Measurements from ENCODE around the gene COLGALT1. TPM values are rescaled to one million over a fixed set of nuclear protein-coding genes. Genes with fewer than 3 reads are reported as not detected.

The COLGALT1 gene
- total and polyA plus RNA-seq, 2 of the 8 experiments (the other 6 are each of a cell fraction or from before 2014, with no cell fraction given): 44.7 to 58.1 TPM

DNA sequence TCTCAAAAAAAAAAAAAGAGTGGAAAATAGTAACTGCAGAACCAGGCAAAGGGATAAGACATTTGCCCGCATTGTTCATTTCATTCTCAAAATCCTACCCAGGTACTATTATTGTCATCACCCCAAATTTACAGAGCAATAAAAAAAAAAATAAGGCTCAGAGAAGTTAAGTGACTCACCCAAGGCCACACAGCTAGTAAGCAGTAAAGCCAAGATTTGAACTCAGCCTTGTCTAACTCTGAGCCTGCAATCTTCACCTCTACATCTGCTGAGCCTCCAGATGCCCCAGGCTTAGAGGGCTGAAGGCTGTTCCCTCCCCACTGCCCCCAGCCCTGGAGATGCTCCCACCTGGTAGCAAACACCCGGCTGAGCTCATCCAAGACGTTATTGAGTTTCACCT, 71.7 kb downstream of the COLGALT1 start:
- Histone ChIP-seq H3K79me1 (ENCODE audit: low read depth, low read length) (no peaks in the 10 kb centered on the region; the same call in 1 of the 2 replicates), H3K4ac (replicated peaks; ENCODE audit: insufficient read length, low read depth, low read length) (no peak overlapping the region), H2BK12ac (ENCODE audit: low read depth, low read length) (no peak overlapping the region), H3K4me1 (replicated peaks in 1 of 4; ENCODE audit: control insufficient read depth in 3 of 4, insufficient read depth in 4 of 4, low read length in 3 of 4) (no peaks in the 10 kb centered on the region), H3K9me3 (ENCODE audit: insufficient read depth in 2 of 2, low read depth in 1 of 2, low read length in 1 of 2) (no peaks in the 10 kb centered on the region; a peak in 1 of 4 replicates), H3K27me3 (replicated peaks in 1 of 4; ENCODE audit: control insufficient read depth in 3 of 4, extremely low read depth in 1 of 4, insufficient read depth in 3 of 4, low read length in 3 of 4) (no peaks in the 10 kb centered on the region), H3K18ac (ENCODE audit: extremely low read depth, low read length) (no peak overlapping the region), H2BK20ac (ENCODE audit: low read length) (no peak overlapping the region), H2BK15ac (ENCODE audit: low read length) (no peak overlapping the region), H3K14ac (ENCODE audit: insufficient read length) (no peak overlapping the region), H2BK120ac (replicated peaks; ENCODE audit: low read depth, low read length) (no peak overlapping the region), H2AFZ (ENCODE audit: low read length) (no peak overlapping the region), H4K5ac (ENCODE audit: insufficient read length, low read depth, low read length) (no peak overlapping the region), H3K4me3 (ENCODE audit: extremely low read depth in 1 of 4, insufficient read depth in 2 of 4, low read depth in 3 of 4, low read length in 4 of 4) (no peak overlapping the region), H3K23ac (ENCODE audit: insufficient read length) (no peak overlapping the region), H3K27ac (ENCODE audit: low read depth, low read length) (no peak overlapping the region), H2AK5ac (ENCODE audit: low read depth, low read length) (no peak overlapping the region), H4K20me1 (replicated peaks in 1 of 2; ENCODE audit: control insufficient read depth in 1 of 2, insufficient read depth in 2 of 2, low read length in 2 of 2) (peaks cover 0 to 18% of the 10 kb centered on the region in 2 experiments), H3K9ac (replicated peaks in 1 of 4; ENCODE audit: extremely low read depth in 1 of 4, low read depth in 3 of 4, low read length in 3 of 4) (no peak overlapping the region), H3K4me2 (ENCODE audit: insufficient read depth in 1 of 2, low read depth in 2 of 2, low read length in 2 of 2) (no peak overlapping the region), H4K91ac (replicated peaks; ENCODE audit: insufficient read length, low read length) (no peak overlapping the region), H3K79me2 (ENCODE audit: control insufficient read depth in 1 of 2, insufficient read depth in 2 of 2, low read length in 2 of 2) (no peaks in the 10 kb centered on the region), H2BK5ac (ENCODE audit: low read depth, low read length) (no peak overlapping the region), H3K36me3 (ENCODE audit: control insufficient read depth in 2 of 4, insufficient read depth in 4 of 4, low read length in 3 of 4) (peaks cover 0 to 25% (median 14%) of the 10 kb centered on the region in 4 experiments; a peak in 7 of 8 replicates), H4K8ac (ENCODE audit: extremely low read depth, insufficient read depth, low read length) (no peak overlapping the region), H3K23me2 (ENCODE audit: low read depth, low read length) (peaks cover 19% of the 10 kb centered on the region; the same call in 1 of the 2 replicates), H3K56ac (replicated peaks; ENCODE audit: insufficient read length, low read depth, low read length) (no peak overlapping the region)
- ChIA-PET CTCF (ENCODE audit: partially characterized antibody) (interaction anchor here (0.8 to 1.2 kb wide), 4 partner anchors 14 to 175 kb away, joined by 3 to 4 read pairs (median 3); no protein-coding TSS in a partner anchor), POLR2A (ENCODE audit: partially characterized antibody) (interaction anchor here (1.5 kb wide), 1 partner anchor 22 kb away, joined by 5 read pairs; no protein-coding TSS in a partner anchor)
- TF ChIP-seq HDAC6 (IDR thresholded peaks at IDR 0.05; ENCODE audit: low read depth, low read length) (no peak), SUZ12 (IDR thresholded peaks at IDR 0.05; ENCODE audit: low read length) (no peak), ASH2L (IDR thresholded peaks at IDR 0.05; ENCODE audit: low read length) (no peak), PHF8 (conservative IDR thresholded peaks at IDR 0.05; ENCODE audit: low read depth, low read length) (no peak), YY1 (IDR thresholded peaks at IDR 0.05; ENCODE audit: low read depth, low read length) (no peak)
- TF ChIP-seq, protein P1, sequence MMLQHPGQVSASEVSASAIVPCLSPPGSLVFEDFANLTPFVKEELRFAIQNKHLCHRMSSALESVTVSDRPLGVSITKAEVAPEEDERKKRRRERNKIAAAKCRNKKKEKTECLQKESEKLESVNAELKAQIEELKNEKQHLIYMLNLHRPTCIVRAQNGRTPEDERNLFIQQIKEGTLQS (IDR thresholded peaks at IDR 0.05; ENCODE audit: insufficient read depth, low read depth, low read length): no peak
- 97% methylated on average over 3 of the region's 3 CpGs; no CpG with 5 or more reads in 1 of the 2 experiments for WGBS, 2 experiments (ENCODE audit: extremely low coverage in 1 of 2, insufficient coverage in 1 of 2, insufficient read length in 1 of 2, insufficient replicate concordance in 2 of 2, low coverage in 1 of 2, low lambda C conversion rate in 2 of 2, missing lambda C conversion rate in 1 of 2)
- no peak for DNase-seq (ENCODE audit: low read depth in 1 of 2, low spot score in 2 of 2)
- FAIRE-seq: no peak
